GM18907 (cell line): ENCODE measurements around the gene ADGRD2.

Source experiments
- ATAC-seq: cut with Tn5 transposase; IDR thresholded peaks from one replicate; pipeline ENCODE4 v1.9.1; 2021; ENCODE audit warnings: mild to moderate bottlenecking, moderate library complexity; ENCODE audit not compliant: unreplicated experiment

ADGRD2 gene

GRCh38 chr9:124477648-124478285, 27.5 kb downstream of the ADGRD2 start:
- no peak for ATAC-seq

- no peak for ATAC-seq
Measured at GRCh38 chr9:124478354-124478753, 28.1 kb downstream of the ADGRD2 start.

- no peak for ATAC-seq
Measured at GRCh38 chr9:124479371-124479770, 29.1 kb downstream of the ADGRD2 start.

- no peak for ATAC-seq
Measured at GRCh38 chr9:124479947-124480620, 29.8 kb downstream of the ADGRD2 start.

- ATAC-seq, result no peak
Measured at GRCh38 chr9:124480621-124480981, 30.4 kb downstream of the ADGRD2 start.

GRCh38 chr9:124481115-124481514, 30.9 kb downstream of the ADGRD2 start:
- no peak for ATAC-seq

- no peak for ATAC-seq
Measured at GRCh38 chr9:124482431-124483031, 32.3 kb downstream of the ADGRD2 start.

GRCh38 chr9:124483481-124483880, 33.2 kb downstream of the ADGRD2 start:
- no peak for ATAC-seq

GRCh38 chr9:124485201-124485600, 35.0 kb downstream of the ADGRD2 start:
- ATAC-seq, result no peak

- ATAC-seq, result no peak
Measured at GRCh38 chr9:124485936-124486335, 35.7 kb downstream of the ADGRD2 start.

GRCh38 chr9:124486778-124487259, 36.6 kb downstream of the ADGRD2 start:
- ATAC-seq, result no peak

- no peak for ATAC-seq
Measured at GRCh38 chr9:124487260-124488182, 37.3 kb downstream of the ADGRD2 start.

- no peak for ATAC-seq
Measured at GRCh38 chr9:124488641-124489210, 38.5 kb downstream of the ADGRD2 start.

GRCh38 chr9:124489222-124489621, 39.0 kb downstream of the ADGRD2 start:
- no peak for ATAC-seq

GRCh38 chr9:124490004-124490403, 39.8 kb downstream of the ADGRD2 start:
- no peak for ATAC-seq

- ATAC-seq, result no peak
Measured at GRCh38 chr9:124491049-124491975, 41.1 kb downstream of the ADGRD2 start.

- ATAC-seq, result no peak
Measured at GRCh38 chr9:124492818-124493217, 42.6 kb downstream of the ADGRD2 start.

- ATAC-seq, result no peak
Measured at GRCh38 chr9:124493218-124493617, 43.0 kb downstream of the ADGRD2 start.

- no peak for ATAC-seq
Measured at GRCh38 chr9:124493794-124494479, 43.7 kb downstream of the ADGRD2 start.
